Measurements from ENCODE around the gene TLE2.
"Not testable (repeated sequence)": the region's sequence is repeated elsewhere in the genome, so short reads cannot be mapped to it uniquely, and the experiment has no call there.

TLE2 gene

GRCh38 chr19:3024509-3024869, 4.6 kb downstream of the TLE2 start:
- 10 to 20% methylated on average over 3 to 4 of the region's 5 CpGs for WGBS, 2 experiments (ENCODE audit: insufficient coverage in 2 of 2)
- Histone ChIP-seq H3K4me3 (ENCODE audit: extremely low read depth, insufficient read depth, low read length, poor library complexity, severe bottlenecking) (no peak overlapping the region), H3K9me3 (ENCODE audit: control insufficient read depth, low read length) (peaks cover 6% of the 10 kb centered on the region), H3K27ac (ENCODE audit: low read depth, low read length, severe bottlenecking) (no peak overlapping the region), H3K36me3 (ENCODE audit: control insufficient read depth, insufficient read depth, low read length) (no peaks in the 10 kb centered on the region), H3K4me1 (ENCODE audit: control insufficient read depth, insufficient read depth, low read length, poor library complexity, severe bottlenecking) (peaks cover 15% of the 10 kb centered on the region)

- H3K4me1 ChIP-seq (ENCODE audit: control insufficient read depth, insufficient read depth, low read length, poor library complexity, severe bottlenecking), result peaks cover 10% of the 10 kb centered on the region
- no peak overlapping the region for H3K4me3 ChIP-seq (ENCODE audit: extremely low read depth, insufficient read depth, low read length, poor library complexity, severe bottlenecking)
- no peaks in the 10 kb centered on the region for H3K36me3 ChIP-seq (ENCODE audit: control insufficient read depth, insufficient read depth, low read length)
- H3K9me3 ChIP-seq (ENCODE audit: control insufficient read depth, low read length), result no peaks in the 10 kb centered on the region
- 81 to 86% methylated on average over 14 to 17 of the region's 18 CpGs for WGBS, 2 experiments (ENCODE audit: insufficient coverage in 2 of 2)
- H3K27ac ChIP-seq (ENCODE audit: low read depth, low read length, severe bottlenecking), result no peak overlapping the region
Observed at GRCh38 chr19:3020321-3020960, 8.6 kb downstream of the TLE2 start.

GRCh38 chr19:3019211-3019854, 9.7 kb downstream of the TLE2 start:
- H3K4me1 ChIP-seq (ENCODE audit: control insufficient read depth, insufficient read depth, low read length, poor library complexity, severe bottlenecking), result peaks cover 1% of the 10 kb centered on the region
- 85 to 89% methylated on average over 13 to 21 of the region's 28 CpGs for WGBS, 2 experiments (ENCODE audit: insufficient coverage in 2 of 2)
- no peak overlapping the region for H3K4me3 ChIP-seq (ENCODE audit: extremely low read depth, insufficient read depth, low read length, poor library complexity, severe bottlenecking)
- H3K27ac ChIP-seq (ENCODE audit: low read depth, low read length, severe bottlenecking), result no peak overlapping the region
- H3K9me3 ChIP-seq (ENCODE audit: control insufficient read depth, low read length), result no peaks in the 10 kb centered on the region
- H3K36me3 ChIP-seq (ENCODE audit: control insufficient read depth, insufficient read depth, low read length), result no peaks in the 10 kb centered on the region

GRCh38 chr19:3017923-3018322, 11.2 kb downstream of the TLE2 start:
- 80 to 100% methylated on average over 2 to 3 of the region's 7 CpGs for WGBS, 2 experiments (ENCODE audit: insufficient coverage in 2 of 2)
- Histone ChIP-seq H3K4me3 (ENCODE audit: extremely low read depth, insufficient read depth, low read length, poor library complexity, severe bottlenecking) (no peak overlapping the region), H3K36me3 (ENCODE audit: control insufficient read depth, insufficient read depth, low read length) (no peaks in the 10 kb centered on the region), H3K27ac (ENCODE audit: low read depth, low read length, severe bottlenecking) (no peak overlapping the region), H3K9me3 (ENCODE audit: control insufficient read depth, low read length) (no peaks in the 10 kb centered on the region), H3K4me1 (ENCODE audit: control insufficient read depth, insufficient read depth, low read length, poor library complexity, severe bottlenecking) (no peaks in the 10 kb centered on the region)

- no peak overlapping the region for H3K27ac ChIP-seq (ENCODE audit: low read depth, low read length, severe bottlenecking)
- H3K36me3 ChIP-seq (ENCODE audit: control insufficient read depth, insufficient read depth, low read length), result no peaks in the 10 kb centered on the region
- H3K4me3 ChIP-seq (ENCODE audit: extremely low read depth, insufficient read depth, low read length, poor library complexity, severe bottlenecking), result no peak overlapping the region
- no peaks in the 10 kb centered on the region for H3K9me3 ChIP-seq (ENCODE audit: control insufficient read depth, low read length)
- WGBS, 2 experiments (ENCODE audit: insufficient coverage in 2 of 2), result 90 to 92% methylated on average over 19 to 21 of the region's 22 CpGs
- no peaks in the 10 kb centered on the region for H3K4me1 ChIP-seq (ENCODE audit: control insufficient read depth, insufficient read depth, low read length, poor library complexity, severe bottlenecking)
Observed at GRCh38 chr19:3015126-3016057, 13.7 kb downstream of the TLE2 start.

- Histone ChIP-seq H3K4me3 (ENCODE audit: extremely low read depth, insufficient read depth, low read length, poor library complexity, severe bottlenecking) (no peak overlapping the region), H3K4me1 (ENCODE audit: control insufficient read depth, insufficient read depth, low read length, poor library complexity, severe bottlenecking) (no peaks in the 10 kb centered on the region), H3K9me3 (ENCODE audit: control insufficient read depth, low read length) (no peaks in the 10 kb centered on the region), H3K27ac (ENCODE audit: low read depth, low read length, severe bottlenecking) (no peak overlapping the region), H3K36me3 (ENCODE audit: control insufficient read depth, insufficient read depth, low read length) (no peaks in the 10 kb centered on the region)
- 92 to 96% methylated on average over 4 to 5 of the region's 8 CpGs for WGBS, 2 experiments (ENCODE audit: insufficient coverage in 2 of 2)
Observed at GRCh38 chr19:3014135-3014534, 14.9 kb downstream of the TLE2 start.

- no peaks in the 10 kb centered on the region for H3K4me1 ChIP-seq (ENCODE audit: control insufficient read depth, insufficient read depth, low read length, poor library complexity, severe bottlenecking)
- no peak overlapping the region for H3K4me3 ChIP-seq (ENCODE audit: extremely low read depth, insufficient read depth, low read length, poor library complexity, severe bottlenecking)
- no peaks in the 10 kb centered on the region for H3K36me3 ChIP-seq (ENCODE audit: control insufficient read depth, insufficient read depth, low read length)
- 82 to 90% methylated on average over 5 to 6 of the region's 7 CpGs for WGBS, 2 experiments (ENCODE audit: insufficient coverage in 2 of 2)
- H3K9me3 ChIP-seq (ENCODE audit: control insufficient read depth, low read length), result no peaks in the 10 kb centered on the region
- H3K27ac ChIP-seq (ENCODE audit: low read depth, low read length, severe bottlenecking), result no peak overlapping the region
Observed at GRCh38 chr19:3013263-3013725, 15.8 kb downstream of the TLE2 start.

- H3K4me1 ChIP-seq (ENCODE audit: control insufficient read depth, insufficient read depth, low read length, poor library complexity, severe bottlenecking), result no peaks in the 10 kb centered on the region
- no peaks in the 10 kb centered on the region for H3K36me3 ChIP-seq (ENCODE audit: control insufficient read depth, insufficient read depth, low read length)
- no peaks in the 10 kb centered on the region for H3K9me3 ChIP-seq (ENCODE audit: control insufficient read depth, low read length)
- WGBS, 2 experiments (ENCODE audit: insufficient coverage in 2 of 2), result 52 to 57% methylated on average over 10 to 16 of the region's 16 CpGs
- H3K27ac ChIP-seq (ENCODE audit: low read depth, low read length, severe bottlenecking), result no peak overlapping the region
- H3K4me3 ChIP-seq (ENCODE audit: extremely low read depth, insufficient read depth, low read length, poor library complexity, severe bottlenecking), result no peak overlapping the region
Observed at GRCh38 chr19:3012621-3013262, 16.3 kb downstream of the TLE2 start.

- H3K4me1 ChIP-seq (ENCODE audit: control insufficient read depth, insufficient read depth, low read length, poor library complexity, severe bottlenecking); H3K4me3 ChIP-seq (ENCODE audit: extremely low read depth, insufficient read depth, low read length, poor library complexity, severe bottlenecking); H3K36me3 ChIP-seq (ENCODE audit: control insufficient read depth, insufficient read depth, low read length); H3K27ac ChIP-seq (ENCODE audit: low read depth, low read length, severe bottlenecking); H3K9me3 ChIP-seq (ENCODE audit: control insufficient read depth, low read length): not testable (repeated sequence)
- WGBS, 2 experiments (ENCODE audit: insufficient coverage in 2 of 2), result 84 to 88% methylated on average over 10 of the region's 13 CpGs
Observed at GRCh38 chr19:3012059-3012458, 17.0 kb downstream of the TLE2 start.

- H3K36me3 ChIP-seq (ENCODE audit: control insufficient read depth, insufficient read depth, low read length), result no peaks in the 10 kb centered on the region
- WGBS, 2 experiments (ENCODE audit: insufficient coverage in 2 of 2), result 84 to 91% methylated on average over 13 of the region's 13 CpGs
- H3K27ac ChIP-seq (ENCODE audit: low read depth, low read length, severe bottlenecking), result no peak overlapping the region
- H3K9me3 ChIP-seq (ENCODE audit: control insufficient read depth, low read length), result no peaks in the 10 kb centered on the region
- H3K4me3 ChIP-seq (ENCODE audit: extremely low read depth, insufficient read depth, low read length, poor library complexity, severe bottlenecking), result no peak overlapping the region
- H3K4me1 ChIP-seq (ENCODE audit: control insufficient read depth, insufficient read depth, low read length, poor library complexity, severe bottlenecking), result no peaks in the 10 kb centered on the region
Observed at GRCh38 chr19:3010871-3011270, 18.2 kb downstream of the TLE2 start.

Data from mesodermal cell (in vitro differentiated cells).